ENCODE data around the gene VPS51.

Gene VPS51

DNA sequence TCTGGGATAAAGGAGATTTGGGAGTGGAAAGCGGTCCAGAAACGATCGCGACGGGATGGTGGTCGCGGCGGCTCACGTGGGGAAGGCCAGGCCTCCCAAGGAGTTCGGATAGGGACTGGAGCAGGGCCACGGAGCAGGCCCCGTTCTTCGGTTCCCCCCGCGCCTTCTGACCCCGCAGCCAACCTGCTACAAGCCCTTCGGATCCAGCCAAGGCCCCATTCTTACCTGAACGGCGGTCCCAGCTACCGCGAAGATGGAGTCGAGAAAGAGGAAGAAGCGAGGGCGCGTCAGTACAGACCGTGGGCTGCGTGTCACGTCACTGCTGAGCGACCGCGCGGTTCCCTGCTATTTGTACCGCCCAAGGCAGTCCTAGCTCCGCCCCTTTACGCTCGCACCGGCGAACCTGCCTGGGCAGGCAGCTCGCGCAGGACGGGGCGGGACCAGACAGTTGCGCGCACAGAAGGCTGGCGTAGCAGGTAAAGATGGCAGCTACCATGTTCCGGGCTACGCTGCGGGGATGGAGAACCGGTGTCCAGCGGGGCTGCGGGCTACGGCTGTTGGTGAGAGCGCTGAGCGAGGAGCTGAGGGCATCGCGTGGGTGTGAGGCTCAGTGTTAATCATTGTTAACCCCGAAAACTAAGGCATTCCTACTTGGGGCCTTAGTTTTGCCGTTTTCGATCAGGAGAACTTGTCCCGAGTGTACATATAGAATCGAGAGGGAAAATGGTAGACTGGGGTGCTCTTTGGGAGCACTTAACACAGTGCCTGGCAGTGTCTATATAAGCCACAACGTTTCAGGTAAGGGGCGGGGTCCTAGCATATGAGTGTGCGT lies 26.1 kb downstream of the VPS51 start, which contains the start of the genes FAU and MRPL49:
Gene FAU, minus strand, starts transcription at position 270 of the 832 bp plus-strand sequence. CDS start 321 bp downstream, outside the sequence.
Gene MRPL49, plus strand, starts transcription at position 457 of the 832 bp plus-strand sequence. Its CDS starts 26 bp downstream, at position 483.
- DNase-seq = peak; percentile 99

DNA sequence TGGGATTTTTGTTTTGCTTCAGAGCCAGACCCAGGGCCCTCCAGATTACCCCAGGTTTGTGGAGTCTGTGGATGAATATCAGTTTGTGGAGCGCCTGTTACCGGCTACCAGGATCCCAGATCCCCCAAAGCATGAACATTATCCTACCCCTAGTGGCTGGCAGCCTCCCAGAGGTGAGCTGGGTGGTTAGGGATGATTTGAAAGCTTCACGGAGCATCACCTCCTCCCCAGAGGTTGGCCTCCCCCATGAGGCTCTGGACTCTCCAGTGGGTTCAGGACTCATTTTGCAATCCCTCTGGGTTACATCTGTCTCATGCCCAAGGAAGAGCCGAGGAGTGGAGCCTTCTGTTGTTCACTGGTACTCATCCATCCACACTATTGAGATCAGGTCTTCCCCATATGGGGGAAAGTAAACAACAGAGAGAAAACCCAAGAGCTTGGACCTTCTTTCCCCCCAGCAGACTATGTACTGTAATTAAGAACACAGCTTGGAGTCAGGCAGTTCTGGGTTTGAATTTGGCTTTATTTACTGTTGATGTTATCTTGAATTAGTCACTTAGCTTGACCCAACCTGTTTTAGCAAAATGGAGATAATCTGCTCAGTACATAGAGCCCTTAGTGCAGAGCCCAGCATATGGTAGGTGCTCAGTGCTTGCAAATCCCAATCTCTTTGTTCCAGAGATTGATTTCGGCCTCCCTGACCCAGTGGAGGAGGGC lies 28.6 kb downstream of the VPS51 start:
- no peak for DNase-seq

DNA sequence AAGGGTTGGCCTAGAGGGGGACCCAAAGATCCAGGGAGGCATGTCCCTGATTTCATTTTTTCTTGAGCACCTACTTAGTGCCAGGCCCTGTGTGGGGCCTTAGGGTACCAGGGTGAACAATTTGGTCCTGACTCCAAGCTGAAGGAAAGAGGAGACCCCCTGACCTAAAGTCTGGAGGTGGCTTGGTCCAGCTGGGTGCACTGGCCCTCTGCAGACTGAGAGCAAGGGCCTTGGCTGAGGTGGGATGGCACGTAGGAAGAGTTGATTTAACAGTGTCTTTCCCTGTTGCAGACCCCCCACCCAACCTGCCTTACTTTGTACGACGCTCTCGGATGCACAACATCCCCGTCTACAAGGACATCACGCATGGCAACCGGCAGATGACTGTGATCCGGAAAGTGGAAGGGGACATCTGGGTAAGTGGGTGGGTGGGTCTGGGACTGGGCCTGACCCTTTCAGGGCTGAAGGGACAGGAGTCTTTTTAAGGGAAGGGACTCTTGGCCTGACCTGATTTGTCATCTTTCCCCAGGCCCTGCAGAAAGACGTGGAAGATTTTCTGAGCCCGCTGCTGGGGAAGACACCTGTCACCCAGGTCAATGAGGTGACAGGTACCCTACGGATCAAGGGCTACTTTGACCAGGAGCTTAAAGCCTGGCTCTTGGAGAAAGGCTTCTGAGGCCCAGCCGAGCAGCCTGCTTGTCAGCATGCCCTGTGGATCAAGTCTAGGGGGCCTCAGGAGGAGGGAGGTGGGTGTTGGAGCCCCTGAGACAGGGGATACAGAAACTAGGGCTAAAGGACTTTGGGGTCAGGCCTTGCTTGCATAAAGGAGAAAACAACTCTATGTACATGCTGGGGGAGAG lies 29.4 kb downstream of the VPS51 start:
- DNase-seq = no peak

DNA sequence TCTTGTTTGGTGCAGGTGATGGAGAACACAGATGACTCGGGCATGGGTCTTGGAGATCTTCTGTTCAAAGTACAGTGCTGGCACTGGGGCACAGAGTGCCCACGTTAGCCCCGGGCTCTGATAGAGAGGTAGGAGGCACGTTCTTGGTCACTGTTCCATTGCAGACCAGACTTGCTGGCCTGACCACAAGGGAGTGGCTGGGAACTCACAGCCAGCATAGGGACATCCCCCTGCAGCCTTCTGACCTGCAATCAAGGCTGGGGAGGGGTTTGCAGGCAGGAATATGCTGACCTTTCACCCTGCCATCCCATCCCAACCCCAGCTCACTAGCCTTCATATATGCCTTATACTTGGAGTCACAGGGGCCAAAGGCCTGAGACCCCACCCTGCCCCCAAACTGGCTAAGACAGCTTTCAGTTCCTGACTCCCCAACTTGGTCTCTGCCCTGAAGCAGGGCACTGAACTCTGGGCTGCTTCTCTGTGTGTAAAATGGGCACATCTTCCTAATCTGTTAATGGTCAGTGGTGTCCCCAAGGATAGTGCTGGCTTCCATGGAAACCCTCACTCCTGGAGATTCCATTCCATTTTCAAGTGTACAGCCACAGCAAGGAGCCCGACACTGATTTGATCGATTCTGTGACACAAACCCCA lies 30.7 kb downstream of the VPS51 start:
- DNase-seq = no peak

DNA sequence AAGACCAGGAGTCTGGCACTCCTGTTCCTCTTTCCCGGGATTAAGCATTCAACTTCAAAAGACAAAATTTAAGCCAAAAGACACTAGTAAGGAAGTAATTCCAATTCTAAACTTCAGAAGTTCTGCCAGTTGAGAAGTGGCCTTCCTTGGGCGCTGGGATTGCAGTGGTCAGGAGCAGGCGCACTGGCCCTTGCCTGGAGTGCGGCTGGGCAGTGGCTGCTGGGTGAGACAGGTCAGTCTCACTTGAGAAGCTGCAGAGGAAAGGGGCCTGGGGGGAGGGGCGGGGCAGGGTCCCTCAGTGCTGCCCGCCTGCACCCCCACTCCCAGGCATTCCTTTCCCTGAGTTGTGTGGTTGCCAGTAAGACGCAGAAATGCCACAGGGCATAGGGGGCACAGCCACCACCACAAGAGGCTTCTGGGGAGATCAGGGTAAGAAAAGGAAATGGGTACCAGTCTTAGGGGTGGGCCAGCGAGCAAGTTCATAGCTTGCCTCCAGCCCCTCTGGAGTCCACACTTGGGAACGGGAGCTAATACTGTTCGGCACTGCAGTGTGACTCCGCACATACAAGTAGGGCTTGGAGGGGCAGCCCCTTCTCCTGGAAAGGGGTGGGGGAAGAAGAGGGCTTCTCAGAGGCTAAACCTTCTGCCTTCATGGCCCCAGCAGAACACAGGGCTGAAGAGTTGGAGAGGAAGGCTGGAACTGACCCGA lies 31.6 kb downstream of the VPS51 start:
- no peak for DNase-seq

DNA sequence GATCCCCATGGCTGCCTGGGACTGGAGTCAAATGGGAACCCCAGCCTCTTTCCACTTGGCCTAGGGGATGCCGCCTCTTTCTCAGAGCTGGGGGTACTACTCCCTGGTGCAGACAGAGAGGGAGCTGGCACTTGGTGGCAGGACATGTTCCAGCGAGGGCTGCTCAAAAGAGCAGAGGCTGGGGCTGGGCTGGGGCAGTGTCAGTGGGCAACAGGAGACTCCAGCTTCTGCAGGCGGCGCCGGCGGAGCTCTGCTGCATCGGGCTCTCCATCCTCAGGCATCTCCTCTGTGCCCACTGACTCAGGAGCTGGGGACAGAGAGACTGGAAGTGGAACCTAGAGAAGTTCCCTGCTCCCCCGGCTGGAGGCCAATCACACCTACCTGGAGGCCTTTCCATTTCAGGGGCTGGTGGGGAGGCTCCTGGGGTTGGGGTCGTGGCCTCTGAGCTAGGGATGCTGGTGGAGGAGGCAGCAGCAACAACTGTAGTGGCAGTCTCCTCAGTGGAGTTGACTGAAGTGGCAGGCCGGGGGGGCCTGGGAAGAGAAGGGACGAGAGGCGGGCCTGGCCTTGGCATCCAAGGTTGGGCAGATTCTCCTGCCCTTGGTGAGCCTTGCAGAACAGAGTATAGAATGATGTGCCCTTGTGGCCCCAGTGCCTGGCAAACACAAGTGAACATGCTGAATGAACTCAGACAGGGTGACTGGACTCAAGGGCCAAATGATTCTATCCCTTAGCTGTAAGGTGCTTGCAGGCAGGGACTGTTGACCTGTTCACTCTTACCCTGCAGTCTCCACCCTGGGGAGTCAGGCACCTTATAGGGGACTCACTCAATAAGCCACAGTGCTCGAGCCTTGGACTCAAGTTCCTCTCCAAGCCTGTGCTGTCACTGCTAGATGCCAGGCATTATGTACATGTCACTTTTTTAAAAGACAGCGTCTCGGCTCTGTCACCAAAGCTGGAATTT lies 32.5 kb downstream of the VPS51 start:
- DNase-seq = no peak

DNA sequence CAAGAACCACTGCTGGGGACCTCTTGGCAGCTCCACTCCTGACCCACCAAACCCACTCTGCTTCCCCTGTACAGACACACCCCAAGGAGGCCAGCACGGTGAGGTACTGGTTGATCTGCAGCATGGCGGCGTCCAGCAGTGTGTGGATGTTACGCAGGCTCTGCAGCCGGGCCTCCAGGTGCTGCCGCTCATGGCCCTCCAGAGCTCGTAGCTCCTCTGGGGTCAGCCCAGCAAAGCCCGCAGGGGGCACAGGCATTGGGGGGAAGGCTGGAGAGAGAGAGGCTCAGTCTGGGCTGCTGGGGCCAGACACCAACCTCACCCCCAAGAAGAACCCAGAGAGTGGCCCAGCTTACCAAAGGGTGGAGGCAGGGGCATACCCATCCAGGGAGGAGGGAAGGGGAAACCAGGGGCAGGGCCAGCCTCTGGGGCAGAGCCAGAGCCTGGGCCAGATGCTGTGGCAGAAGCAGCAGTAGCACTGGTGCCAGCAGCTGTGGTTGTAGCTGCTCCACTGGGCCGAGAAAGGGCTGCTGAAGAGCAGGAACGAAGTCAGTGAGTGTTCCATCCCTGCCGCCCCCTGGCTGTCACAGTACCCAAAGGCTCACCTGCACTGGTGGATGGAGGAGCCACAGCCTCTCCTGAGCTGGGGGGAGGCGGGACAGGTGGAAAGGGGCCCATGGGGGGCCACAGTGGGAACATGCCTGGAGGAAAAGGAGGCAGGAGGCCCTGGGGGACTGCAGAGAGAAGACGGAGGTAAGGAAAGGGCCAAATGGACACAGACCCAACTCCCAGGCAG lies 33.8 kb downstream of the VPS51 start:
- no peak for DNase-seq

DNA sequence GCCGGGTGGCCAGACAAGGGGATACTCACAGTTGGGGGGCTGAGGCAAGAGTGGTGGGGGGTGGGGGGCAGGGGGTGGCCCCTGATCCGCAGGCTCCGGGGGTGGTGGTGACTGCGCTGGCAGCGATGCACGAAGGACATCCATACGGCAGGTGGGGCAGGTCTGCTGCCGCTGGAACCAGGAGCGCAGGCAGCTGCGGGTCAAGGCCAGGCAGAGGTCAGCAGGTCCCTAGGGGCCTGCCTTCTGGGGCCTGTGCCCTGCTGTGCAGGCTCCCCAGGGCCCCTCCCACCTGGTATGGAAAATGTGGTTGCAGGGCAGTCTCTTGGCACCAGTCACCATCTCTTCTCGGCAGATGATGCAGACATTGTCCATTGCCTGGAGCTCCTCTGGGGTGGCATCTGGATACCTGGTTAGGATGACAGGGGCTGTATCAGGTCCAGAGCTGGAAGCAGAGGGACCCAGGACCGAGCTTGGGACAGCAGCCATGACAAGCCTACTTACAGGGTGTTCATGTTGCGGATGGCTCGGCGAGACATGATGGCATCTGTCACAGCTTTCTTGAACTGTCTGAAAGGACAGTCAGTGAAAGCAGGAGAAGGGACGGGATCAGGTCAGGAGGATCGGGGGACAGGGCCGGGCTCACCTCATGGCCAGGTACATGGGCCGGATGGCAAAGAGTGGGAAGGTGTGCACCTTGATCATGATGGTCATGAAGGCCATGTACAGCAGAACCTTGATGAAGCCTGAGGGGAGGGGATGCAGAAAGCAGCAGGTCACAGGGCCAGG lies 34.8 kb downstream of the VPS51 start:
- DNase-seq = no peak

DNA sequence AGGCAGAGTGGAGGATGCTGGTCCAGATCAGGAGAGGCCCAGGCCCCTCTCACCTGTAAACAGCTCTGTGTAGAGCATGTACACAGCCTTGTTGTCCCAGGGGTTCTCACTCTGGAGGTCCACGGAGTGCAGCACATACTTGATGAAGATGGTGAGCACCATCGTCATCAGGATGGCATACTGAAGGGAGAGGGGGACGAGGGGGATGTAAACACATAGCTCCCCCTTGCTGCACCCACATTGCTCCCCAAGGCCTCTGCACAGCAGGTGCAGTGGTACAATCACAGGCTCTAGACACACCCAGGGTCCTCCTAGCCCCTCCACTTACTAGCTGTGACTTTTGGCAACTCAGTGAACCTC lies 35.4 kb downstream of the VPS51 start:
- no peak for DNase-seq

DNA sequence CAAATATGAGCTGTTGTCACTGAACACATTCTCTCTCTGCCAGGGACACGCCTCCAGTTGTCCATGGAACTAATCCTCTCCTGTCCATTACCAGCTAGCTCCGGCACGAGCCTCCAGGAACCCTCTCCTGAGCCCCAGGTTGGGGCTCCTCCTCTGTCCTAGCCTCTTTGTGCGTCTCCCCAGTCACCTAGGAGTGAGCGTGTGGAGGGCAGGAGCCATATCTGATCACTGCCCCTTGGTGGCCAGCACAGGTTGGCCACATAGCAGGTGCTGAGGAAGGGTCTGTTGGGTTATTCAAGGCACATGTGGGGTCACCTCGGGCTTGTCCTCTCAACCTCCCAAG lies 35.9 kb downstream of the VPS51 start:
- DNase-seq = no peak

DNA sequence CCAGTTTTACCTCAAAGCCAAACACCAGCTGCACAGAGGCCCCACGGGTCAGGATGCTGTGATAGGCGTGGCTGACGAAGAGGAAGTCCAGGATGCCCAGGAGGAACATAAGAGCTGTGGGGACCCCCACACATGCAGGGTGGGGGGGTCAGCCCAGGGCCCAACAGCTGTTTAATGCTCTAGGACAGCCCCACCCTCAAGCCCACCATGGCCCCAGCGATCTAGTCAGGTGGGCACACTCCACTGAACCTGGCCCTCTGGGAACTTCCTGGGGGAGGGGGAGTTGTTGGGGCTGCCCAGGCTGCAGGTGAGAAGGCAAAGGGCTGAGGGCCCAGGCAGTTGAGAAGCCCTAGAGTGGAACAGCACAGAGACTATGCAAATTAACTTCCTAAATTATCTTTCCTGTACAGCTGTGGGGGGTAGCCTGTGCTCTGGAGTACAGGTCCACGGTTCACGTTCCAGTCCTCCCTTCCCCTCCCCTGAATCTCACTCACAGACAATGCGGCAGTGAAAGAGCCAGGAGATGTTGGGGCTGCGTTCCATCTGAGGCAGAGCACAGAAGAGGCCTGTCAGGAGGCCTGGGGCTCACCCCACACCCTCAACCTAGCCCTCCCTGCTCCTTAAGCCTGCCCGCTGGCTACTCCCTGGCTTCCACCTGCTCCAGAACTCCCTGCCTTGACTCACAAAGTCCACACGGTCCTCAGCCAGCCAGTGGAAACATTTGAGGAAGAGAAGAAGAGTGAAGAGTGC lies 36.4 kb downstream of the VPS51 start:
- no peak for DNase-seq

DNA sequence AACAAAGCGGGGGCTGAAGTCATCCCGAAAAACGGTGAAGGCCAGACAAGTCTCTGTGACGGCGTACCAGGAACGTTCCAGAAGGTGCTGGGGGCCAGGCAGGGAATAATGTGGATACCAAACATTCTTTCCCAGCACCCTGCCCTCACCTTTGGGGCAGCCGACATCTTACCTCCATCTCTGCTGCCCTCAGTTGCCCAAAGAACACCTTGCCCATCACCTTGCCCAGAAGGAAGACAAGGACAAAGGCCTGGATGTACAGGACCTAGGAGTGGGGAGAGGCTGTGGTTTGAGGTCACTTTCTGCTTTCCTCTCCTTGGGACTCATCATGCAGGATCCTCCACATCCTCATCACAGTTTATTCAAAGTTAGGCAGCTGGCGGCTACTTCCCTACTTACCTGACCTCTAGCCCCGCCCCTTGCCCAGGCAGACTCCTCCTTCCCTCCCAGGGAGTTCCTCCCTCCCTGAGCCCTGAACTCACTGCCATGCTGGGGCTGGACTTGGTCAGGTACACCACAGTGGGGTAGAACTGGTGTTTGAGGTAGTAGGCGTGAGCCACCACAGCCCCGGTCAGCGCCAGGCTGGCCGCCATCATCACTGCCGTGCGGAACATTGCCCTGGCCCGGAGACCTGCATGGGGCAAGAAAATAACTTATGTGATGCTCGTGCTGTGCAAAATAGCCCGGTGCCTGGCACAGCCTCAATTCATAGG lies 37.1 kb downstream of the VPS51 start:
- no peak for DNase-seq

DNA sequence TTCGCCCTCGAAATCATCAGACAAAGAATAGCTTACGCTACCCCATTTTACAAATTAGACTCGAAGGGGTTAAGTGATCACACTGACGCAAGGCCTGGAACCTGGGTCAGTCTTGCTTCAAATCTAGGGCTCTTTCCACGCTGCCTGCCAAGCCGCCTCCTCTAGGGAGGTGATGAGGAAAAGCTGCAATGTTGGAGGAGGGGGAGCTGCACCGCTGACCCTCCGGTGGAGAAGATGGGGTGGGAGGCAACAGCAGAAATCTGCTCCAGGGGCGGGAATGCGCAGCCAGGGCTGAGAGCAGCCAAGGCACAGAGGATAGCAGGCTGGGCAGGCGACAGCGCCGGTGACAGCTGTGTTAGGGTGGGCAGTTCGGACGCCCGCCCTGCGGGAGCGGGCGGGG lies 37.7 kb downstream of the VPS51 start:
- DNase-seq = no peak

DNA sequence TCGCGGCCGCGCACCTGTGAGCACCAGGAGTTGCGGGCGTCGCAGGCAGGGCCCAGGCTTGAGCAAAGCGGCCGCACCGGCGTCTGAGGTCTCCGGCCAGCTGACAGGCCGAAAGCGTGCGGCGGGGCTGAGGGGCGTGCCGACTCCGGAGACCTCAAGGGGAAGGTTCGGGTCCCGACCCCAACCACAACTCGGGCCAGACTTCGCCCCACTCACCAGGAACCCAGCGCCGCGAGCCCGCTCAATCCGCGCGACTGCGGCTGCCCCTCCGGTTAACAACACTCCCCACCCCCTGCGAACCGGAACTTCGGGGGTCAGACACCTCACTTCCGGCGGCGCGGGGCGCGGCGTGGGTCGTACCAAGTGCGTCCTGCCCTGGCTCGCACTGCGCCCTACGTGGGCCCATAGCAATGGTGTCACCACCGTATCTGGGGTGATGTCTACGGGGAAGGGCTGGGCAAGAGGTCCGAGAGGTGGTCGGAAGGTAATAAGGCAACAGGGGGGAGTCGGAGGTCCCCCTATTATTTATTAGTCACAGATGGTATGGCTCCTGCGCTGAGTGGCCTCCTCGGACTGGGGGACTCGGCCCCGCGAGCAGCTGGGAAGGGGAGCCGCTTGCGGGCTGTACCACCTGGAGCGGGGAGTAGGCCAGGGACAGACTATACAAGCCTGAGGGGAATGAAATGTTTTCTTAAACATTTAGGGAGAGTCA lies 38.4 kb downstream of the VPS51 start, which contains the start of gene SYVN1:
Gene SYVN1, minus strand, starts transcription at position 280 of the 712 bp plus-strand sequence. CDS start 918 bp downstream, outside the sequence.
- DNase-seq = peak; percentile 93

DNA sequence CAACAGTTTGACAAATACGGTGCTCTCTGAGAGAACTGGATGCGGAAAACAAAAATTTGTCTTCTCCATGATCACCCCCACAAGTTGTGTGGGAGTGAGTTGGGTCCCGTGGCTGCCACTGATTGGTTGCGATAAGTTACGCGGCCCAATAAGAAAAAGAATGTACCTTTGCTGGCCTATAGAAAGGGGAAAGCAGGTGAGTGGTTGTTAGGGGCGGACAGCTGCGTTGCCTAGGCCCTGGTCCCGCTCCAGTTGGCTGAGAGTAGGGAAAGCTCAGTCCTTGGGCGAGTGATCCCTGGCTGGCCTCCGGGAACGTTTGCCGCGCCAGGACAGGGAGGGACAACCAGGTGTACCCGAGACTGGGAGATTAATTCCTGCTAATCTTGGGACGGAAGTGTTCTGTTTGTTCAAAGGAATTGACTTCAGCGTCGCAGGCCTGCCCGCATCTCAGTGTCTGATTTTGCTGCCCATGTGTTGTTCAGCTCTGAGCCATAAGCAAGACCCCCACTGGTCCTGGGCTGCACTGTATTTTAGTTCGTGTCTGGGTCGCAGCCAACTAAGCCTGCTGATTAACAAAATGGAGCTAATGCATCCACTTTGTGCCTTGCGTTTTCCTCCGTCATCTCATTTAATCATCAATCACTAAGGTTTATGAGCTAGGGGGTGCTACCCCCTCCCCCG lies 39.1 kb downstream of the VPS51 start:
- DNase-seq = peak; percentile 97

DNA sequence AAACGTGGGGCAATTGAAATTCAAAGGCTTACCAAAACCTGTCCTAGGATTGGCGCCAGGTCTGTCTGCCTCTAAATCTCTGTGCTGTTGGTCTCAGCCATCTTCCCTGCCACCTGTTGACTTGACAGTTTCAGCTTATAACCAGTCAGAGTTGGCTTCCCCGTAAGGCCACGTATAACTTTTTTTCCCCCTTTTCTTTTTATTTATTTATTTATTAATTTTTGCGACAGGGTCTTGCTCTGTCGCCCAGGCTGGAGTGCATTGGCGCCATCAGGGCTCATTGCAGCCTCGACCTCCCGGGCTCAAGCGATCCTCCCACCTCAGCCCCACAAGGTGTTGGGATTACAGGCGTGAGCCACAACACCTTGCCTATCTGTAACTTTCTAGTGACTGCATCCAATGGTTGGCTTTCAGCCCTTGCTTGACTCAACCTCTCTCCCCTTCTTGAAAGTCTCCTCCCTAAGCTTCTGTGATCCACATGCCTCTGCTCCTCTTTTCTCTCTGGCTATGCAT lies 39.7 kb downstream of the VPS51 start:
- DNase-seq = no peak
